Peyer's patch (tissue), 4 donors: ENCODE results near the gene B3GAT1. TPM values are rescaled to one million over a fixed set of nuclear protein-coding genes. Genes with fewer than 3 reads are reported as not detected.

ENCODE experiments used
- DNase-seq, 3 donors: peaks; one replicate each; pipeline ENCODE4 v3.0.0-alpha.2; 2017 to 2019
- H3K27ac ChIP-seq, 4 donors: fragments of 200-600 bp; sonication (generic); one replicate each; pipeline ENCODE4 v1.5.1; 2016 to 2019
- H3K27me3 ChIP-seq, 2 donors: fragments of 200-600 bp; sonication (generic); one replicate each; pipeline ENCODE4 v1.5.1; 2019
- H3K36me3 ChIP-seq, 3 donors: fragments of 200-600 bp; sonication (generic); one replicate each; pipeline ENCODE4 v1.5.1; 2016 to 2019
- H3K4me1 ChIP-seq, 4 donors: fragments of 200-600 bp; sonication (generic); one replicate each; pipeline ENCODE4 v1.5.1; 2016 to 2019
- H3K4me3 ChIP-seq, 4 donors: fragments of 200-600 bp; sonication (generic); 1 replicate in 3 of 4; 2 replicates in 1 of 4; pipeline ENCODE4 v1.5.1; 2016 to 2019; ENCODE audit warnings: mild to moderate bottlenecking in 1 of 4
- H3K9me3 ChIP-seq, 4 donors: fragments of 200-600 bp; sonication (generic); one replicate each; pipeline ENCODE4 v1.5.1; 2016 to 2019; ENCODE audit warnings: mild to moderate bottlenecking in 1 of 4
- POLR2A ChIP-seq, 2 donors: fragments of 450-650 bp; IDR thresholded peaks; one replicate each; pipeline ENCODE4 v1.5.1; 2017; ENCODE audit warnings: antibody characterized with exemption in 2 of 2, mild to moderate bottlenecking in 2 of 2, moderate library complexity in 2 of 2
- total RNA-seq, 4 donors: library from RNA; depleted of rRNA; stranded (reverse); fragments of >200 nt; gene quantifications; one replicate each; pipeline ENCODE4 v1.1.0, GENCODE V29; 2016
- TF ChIP-seq, protein P1 (sequence below), 6 experiments: fragments of 450-650 bp in 4 of 6; fragments of 200-600 bp in 2 of 6; sonication (generic) in 1 of 6; IDR thresholded peaks; one replicate each; pipeline ENCODE4 v1.5.1; 2017 to 2019; ENCODE audit warnings: antibody characterized with exemption in 6 of 6, mild to moderate bottlenecking in 3 of 6, moderate library complexity in 1 of 6

B3GAT1 gene
- total RNA-seq, 4 donors from 2014 or later: 0.35 to 3.3 (median 0.54) TPM; not detected in 1

DNA sequence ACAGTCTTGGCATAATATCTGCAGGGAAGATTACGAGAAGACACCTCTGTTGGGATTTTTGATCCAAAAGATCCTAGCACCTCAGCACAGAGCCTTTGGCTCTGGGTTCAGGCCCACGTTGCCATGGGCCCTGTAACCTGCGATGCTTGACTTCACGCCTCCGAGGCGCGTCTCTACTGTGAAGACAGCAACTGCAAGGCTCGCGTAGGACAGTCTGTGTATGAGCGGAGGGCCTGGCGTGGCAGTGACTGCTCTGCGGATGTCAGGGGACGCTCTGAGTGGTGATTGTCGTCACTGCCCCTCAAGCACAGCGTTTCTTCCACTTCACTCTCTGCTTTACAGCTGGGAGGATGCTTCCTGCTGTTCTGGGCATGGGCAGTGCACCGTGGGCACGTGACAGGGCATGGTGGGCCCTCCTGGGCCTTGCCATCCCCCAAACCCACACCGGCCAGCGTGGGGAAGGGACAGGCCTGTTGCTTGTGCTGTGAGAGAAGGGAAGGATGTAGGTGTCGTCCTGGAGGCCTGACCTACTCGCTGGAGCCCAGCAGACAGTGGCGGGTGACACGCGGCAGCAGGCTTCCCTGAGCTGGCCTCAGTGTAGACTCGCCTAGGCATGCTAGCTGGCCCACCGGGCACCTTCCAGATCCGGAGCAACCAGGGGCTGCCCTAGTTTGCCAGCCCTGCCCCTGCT lies 53.7 kb downstream of the B3GAT1 start:
- no peaks in the 10 kb centered on the region for H3K9me3 ChIP-seq
- peak in 1 of 3 donors; percentile 32 for DNase-seq
- no peaks in the 10 kb centered on the region for H3K27me3 ChIP-seq
- no peak for TF ChIP-seq POLR2A (IDR thresholded peaks at IDR 0.05)
- TF ChIP-seq, protein P1, sequence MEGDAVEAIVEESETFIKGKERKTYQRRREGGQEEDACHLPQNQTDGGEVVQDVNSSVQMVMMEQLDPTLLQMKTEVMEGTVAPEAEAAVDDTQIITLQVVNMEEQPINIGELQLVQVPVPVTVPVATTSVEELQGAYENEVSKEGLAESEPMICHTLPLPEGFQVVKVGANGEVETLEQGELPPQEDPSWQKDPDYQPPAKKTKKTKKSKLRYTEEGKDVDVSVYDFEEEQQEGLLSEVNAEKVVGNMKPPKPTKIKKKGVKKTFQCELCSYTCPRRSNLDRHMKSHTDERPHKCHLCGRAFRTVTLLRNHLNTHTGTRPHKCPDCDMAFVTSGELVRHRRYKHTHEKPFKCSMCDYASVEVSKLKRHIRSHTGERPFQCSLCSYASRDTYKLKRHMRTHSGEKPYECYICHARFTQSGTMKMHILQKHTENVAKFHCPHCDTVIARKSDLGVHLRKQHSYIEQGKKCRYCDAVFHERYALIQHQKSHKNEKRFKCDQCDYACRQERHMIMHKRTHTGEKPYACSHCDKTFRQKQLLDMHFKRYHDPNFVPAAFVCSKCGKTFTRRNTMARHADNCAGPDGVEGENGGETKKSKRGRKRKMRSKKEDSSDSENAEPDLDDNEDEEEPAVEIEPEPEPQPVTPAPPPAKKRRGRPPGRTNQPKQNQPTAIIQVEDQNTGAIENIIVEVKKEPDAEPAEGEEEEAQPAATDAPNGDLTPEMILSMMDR (IDR thresholded peaks at IDR 0.05): no peak
- no peaks in the 10 kb centered on the region for H3K36me3 ChIP-seq
- H3K27ac ChIP-seq: no peak overlapping the region
- H3K4me3 ChIP-seq: no peak overlapping the region
- peaks cover 0 to 6% (median 0%) of the 10 kb centered on the region in 4 donors for H3K4me1 ChIP-seq

DNA sequence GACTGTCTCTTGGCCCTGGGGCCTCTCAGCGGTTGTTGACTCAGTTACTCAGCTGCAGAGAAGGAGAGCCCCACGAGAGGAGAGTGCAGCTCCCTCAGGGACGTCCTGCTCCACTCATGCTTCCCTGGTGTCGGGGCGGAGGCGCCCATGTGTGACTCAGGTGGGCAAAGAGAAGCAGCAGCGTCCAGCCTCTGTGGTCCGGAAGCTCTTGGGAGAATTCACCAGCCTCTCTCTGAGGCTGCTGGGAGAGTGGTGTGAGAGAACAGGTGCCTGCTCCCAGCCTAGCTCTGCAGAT lies 54.5 kb downstream of the B3GAT1 start:
- no peaks in the 10 kb centered on the region for H3K9me3 ChIP-seq
- no peaks in the 10 kb centered on the region for H3K36me3 ChIP-seq
- TF ChIP-seq, protein P1 (IDR thresholded peaks at IDR 0.05): no peak
- no peak for TF ChIP-seq POLR2A (IDR thresholded peaks at IDR 0.05)
- no peak overlapping the region for H3K27ac ChIP-seq
- H3K4me1 ChIP-seq: peaks cover 0 to 6% (median 0%) of the 10 kb centered on the region in 4 donors
- H3K27me3 ChIP-seq: no peaks in the 10 kb centered on the region
- DNase-seq: peak in 1 of 3 donors; percentile 27
- H3K4me3 ChIP-seq: no peak overlapping the region

DNA sequence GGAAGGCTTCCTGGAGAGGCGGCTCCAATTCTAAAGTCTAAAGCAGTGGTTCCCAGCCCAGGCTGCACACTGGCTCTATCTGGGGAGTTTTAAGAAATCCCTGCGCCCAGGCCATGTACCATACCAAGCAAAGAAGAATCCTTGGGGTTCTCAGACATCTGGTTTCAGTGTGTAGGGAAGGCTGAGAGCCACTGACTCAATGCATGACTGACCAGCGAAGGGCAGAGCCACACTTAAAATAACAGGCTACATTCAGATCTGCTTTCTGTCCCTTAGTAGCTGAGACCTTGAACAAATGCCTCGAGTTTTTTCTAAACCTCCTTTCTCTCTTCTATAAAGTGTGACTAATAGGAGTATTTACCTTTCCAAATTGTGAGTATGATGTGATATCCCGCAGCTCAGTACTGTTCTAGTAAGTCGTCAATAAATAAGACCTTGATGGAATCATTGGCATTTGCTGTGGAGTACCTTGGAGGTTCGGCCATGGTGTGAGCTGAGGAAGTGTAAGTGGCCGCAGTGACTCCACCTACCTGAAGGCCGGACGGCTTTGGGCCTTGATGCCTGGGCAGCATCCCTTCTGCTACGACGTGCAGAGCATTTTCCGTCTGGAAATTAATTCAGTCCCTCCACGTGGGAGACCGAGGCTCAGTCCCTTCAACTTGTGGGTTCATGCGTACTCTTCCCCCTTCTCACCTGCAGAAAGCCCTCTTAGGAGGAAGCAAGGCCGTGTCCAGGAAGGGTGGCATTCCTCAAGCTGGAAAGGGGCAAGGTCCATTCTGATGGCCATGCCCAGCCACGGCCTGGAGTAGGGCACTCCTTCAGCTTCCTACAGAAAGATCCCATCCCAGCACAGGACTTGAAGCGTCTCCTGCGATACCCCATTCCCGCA lies 55.1 kb downstream of the B3GAT1 start:
- no peaks in the 10 kb centered on the region for H3K27me3 ChIP-seq
- H3K36me3 ChIP-seq: no peaks in the 10 kb centered on the region
- H3K4me3 ChIP-seq: no peak overlapping the region
- DNase-seq: peak in 2 of 3 donors; percentile 7 to 14
- TF ChIP-seq POLR2A (IDR thresholded peaks at IDR 0.05): no peak
- TF ChIP-seq, protein P1 (IDR thresholded peaks at IDR 0.05): no peak
- no peaks in the 10 kb centered on the region for H3K9me3 ChIP-seq
- H3K27ac ChIP-seq: no peak overlapping the region
- H3K4me1 ChIP-seq: peaks cover 0 to 6% (median 0%) of the 10 kb centered on the region in 4 donors

DNA sequence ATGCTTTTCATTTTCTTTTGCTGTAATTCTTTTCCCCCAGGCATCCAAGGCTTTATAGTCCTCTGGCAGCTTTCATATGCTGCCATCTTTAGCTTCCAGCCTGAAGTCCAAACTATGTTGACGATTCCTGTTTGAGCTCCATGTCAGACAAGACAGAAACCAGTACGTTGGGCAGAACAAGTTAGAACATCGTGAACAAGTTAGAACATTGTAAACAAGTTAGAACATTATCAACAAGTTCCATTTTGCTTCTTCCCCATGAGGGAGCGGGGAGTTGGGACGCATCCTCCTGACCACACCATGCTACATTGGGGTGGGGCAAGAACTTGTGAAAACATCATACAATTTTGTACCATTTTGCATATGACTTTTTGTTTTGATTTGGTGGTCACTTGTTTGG lies 56.4 kb downstream of the B3GAT1 start:
- Histone ChIP-seq H3K4me3 (no peak overlapping the region), H3K27me3 (no peaks in the 10 kb centered on the region), H3K9me3 (no peaks in the 10 kb centered on the region), H3K4me1 (peaks cover 0 to 6% (median 0%) of the 10 kb centered on the region in 4 donors), H3K27ac (no peak overlapping the region), H3K36me3 (no peaks in the 10 kb centered on the region)
- TF ChIP-seq POLR2A (IDR thresholded peaks at IDR 0.05): no peak
- TF ChIP-seq, protein P1 (IDR thresholded peaks at IDR 0.05): no peak
- DNase-seq: peak in 2 of 3 donors; percentile 3 to 7

DNA sequence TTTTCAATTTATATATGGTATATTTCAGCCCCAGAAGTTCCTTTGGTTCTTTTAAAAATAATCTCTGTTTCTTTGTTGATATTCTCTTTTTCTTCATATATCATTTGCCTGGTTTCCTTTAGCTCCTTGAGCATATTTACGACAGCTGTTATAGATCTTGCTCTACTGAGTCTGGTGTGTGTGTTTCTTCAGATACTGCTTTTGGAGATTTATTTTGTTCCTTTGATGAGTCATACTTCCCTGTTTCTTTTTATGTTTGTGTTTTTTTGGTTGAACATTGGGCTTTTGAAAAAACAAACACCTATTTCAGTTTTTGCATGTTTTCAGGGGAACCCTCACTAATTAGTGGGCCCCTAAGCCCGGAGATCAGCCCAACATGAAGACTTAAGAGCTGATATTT lies 56.9 kb downstream of the B3GAT1 start:
- Histone ChIP-seq H3K4me3 (no peak overlapping the region), H3K9me3 (no peaks in the 10 kb centered on the region), H3K27ac (no peak overlapping the region), H3K27me3 (no peaks in the 10 kb centered on the region), H3K4me1 (peaks cover 0 to 1% (median 0%) of the 10 kb centered on the region in 4 donors), H3K36me3 (no peaks in the 10 kb centered on the region)
- TF ChIP-seq, protein P1 (IDR thresholded peaks at IDR 0.05): no peak
- TF ChIP-seq POLR2A (IDR thresholded peaks at IDR 0.05): no peak
- no peak for DNase-seq
